HFFc6 (cell line): ENCODE measurements around the gene WIPF2. TPM values are rescaled to one million over a fixed set of nuclear protein-coding genes. Genes with fewer than 3 reads are reported as not detected.

ENCODE experiments used
- DNase-seq: peaks from one replicate; pipeline ENCODE4 v3.0.0-alpha.2; 2018
- H3K27ac Mint-ChIP-seq: 2 replicates; pipeline ENCODE4 v1.8.0; 2020; ENCODE audit warnings: mild to moderate bottlenecking, mixed read lengths
- H3K27me3 Mint-ChIP-seq: 2 replicates; pipeline ENCODE4 v1.8.0; 2021; ENCODE audit warnings: mild to moderate bottlenecking, moderate library complexity, mixed read lengths; ENCODE audit not compliant: insufficient read depth
- H3K36me3 Mint-ChIP-seq: 2 replicates; pipeline ENCODE4 v1.8.0; 2021; ENCODE audit warnings: low read depth, mixed read lengths
- H3K4me1 Mint-ChIP-seq: 2 replicates; pipeline ENCODE4 v1.8.0; 2020; ENCODE audit warnings: low read depth, mixed read lengths
- H3K4me3 Mint-ChIP-seq: 2 replicates; pipeline ENCODE4 v1.8.0; 2020; ENCODE audit warnings: mild to moderate bottlenecking, moderate library complexity, mixed read lengths
- H3K9me3 Mint-ChIP-seq: 2 replicates; pipeline ENCODE4 v1.8.0; 2020; ENCODE audit warnings: mild to moderate bottlenecking, mixed read lengths
- total RNA-seq, 6 experiments: library from RNA; stranded (reverse); fragmentation: NEBNext Ultra II Directional; extraction: Animal tissue kit (Norgen Biotek cat#: 25700); gene quantifications; 2 replicates in 1 of 6; 3 replicates in 5 of 6; pipeline ENCODE4 v1.2.3, GENCODE V29; 2021
- TF ChIP-seq, protein P1 (sequence below): fragments of 200-600 bp; sonication (generic); IDR thresholded peaks from 2 replicates; pipeline ENCODE4 v1.5.0; 2021; ENCODE audit warnings: antibody characterized with exemption, mild to moderate bottlenecking

WIPF2 gene
- total RNA-seq, 6 experiments from 2014 or later, result 24.8 to 33.5 (median 29.8) TPM

DNA sequence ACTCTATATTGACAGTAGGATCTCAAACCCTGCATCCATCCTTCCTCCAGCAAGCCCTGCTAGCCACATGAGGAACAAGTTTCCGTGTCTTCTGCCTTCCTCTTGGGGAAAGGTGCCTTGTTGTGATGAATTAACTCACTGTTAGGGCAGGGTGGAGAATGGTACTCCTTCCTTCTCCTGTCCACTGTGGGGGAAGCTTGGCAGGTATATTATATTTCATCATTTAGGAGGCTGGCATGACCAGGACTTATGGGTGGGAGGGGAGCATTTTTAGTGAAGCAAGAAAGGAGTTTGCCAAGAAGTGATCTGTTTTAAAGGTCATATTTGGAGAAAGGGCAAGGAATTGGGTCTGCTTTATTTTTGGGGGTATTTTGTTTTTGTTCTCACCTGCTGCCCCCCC is 59.3 kb downstream of the WIPF2 start:
- Mint-ChIP-seq H3K9me3 (no peaks in the 10 kb centered on the region), H3K36me3 (peaks cover 62% of the 10 kb centered on the region), H3K4me1 (peaks cover 18% of the 10 kb centered on the region), H3K27me3 (peaks cover 6% of the 10 kb centered on the region; the same call in 1 of the 2 replicates), H3K4me3 (no peak overlapping the region), H3K27ac (no peak overlapping the region)
- DNase-seq, result no peak
- TF ChIP-seq, protein P1, sequence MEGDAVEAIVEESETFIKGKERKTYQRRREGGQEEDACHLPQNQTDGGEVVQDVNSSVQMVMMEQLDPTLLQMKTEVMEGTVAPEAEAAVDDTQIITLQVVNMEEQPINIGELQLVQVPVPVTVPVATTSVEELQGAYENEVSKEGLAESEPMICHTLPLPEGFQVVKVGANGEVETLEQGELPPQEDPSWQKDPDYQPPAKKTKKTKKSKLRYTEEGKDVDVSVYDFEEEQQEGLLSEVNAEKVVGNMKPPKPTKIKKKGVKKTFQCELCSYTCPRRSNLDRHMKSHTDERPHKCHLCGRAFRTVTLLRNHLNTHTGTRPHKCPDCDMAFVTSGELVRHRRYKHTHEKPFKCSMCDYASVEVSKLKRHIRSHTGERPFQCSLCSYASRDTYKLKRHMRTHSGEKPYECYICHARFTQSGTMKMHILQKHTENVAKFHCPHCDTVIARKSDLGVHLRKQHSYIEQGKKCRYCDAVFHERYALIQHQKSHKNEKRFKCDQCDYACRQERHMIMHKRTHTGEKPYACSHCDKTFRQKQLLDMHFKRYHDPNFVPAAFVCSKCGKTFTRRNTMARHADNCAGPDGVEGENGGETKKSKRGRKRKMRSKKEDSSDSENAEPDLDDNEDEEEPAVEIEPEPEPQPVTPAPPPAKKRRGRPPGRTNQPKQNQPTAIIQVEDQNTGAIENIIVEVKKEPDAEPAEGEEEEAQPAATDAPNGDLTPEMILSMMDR, result no peak

DNA sequence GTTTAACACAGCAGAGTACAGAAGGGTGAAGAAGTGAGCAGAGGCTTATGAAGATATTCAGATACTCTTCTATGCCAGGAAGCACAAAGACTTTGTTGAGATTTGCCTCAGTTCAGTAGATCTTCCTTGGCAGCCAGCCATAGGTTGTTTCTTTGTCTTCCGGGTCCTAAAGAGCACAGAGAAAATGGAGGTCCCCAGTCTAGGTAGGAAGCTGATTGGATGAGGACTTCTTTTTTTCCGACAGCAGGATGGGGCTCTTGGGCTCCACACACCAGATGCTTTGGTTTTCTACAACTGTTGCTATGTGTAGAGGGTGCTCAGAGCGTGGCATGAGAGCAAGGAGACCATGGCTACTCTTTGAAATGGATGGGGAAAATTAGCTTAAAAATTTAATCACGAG is 60.3 kb downstream of the WIPF2 start:
- Mint-ChIP-seq H3K27me3 (peaks cover 6% of the 10 kb centered on the region; the same call in 1 of the 2 replicates), H3K36me3 (peaks cover 58% of the 10 kb centered on the region), H3K4me3 (no peak overlapping the region), H3K27ac (no peak overlapping the region), H3K9me3 (no peaks in the 10 kb centered on the region), H3K4me1 (peaks cover 28% of the 10 kb centered on the region)
- TF ChIP-seq, protein P1, result no peak
- DNase-seq, result no peak

- DNase-seq, result no peak
- Mint-ChIP-seq H3K27me3 (peaks cover 6% of the 10 kb centered on the region; the same call in 1 of the 2 replicates), H3K9me3 (no peaks in the 10 kb centered on the region), H3K27ac (no peak overlapping the region), H3K4me3 (no peak overlapping the region), H3K4me1 (peaks cover 39% of the 10 kb centered on the region), H3K36me3 (peaks cover 59% of the 10 kb centered on the region)
- TF ChIP-seq, protein P1, result no peak
Observed at GRCh38 chr17:40281663-40282062, 62.6 kb downstream of the WIPF2 start.

DNA sequence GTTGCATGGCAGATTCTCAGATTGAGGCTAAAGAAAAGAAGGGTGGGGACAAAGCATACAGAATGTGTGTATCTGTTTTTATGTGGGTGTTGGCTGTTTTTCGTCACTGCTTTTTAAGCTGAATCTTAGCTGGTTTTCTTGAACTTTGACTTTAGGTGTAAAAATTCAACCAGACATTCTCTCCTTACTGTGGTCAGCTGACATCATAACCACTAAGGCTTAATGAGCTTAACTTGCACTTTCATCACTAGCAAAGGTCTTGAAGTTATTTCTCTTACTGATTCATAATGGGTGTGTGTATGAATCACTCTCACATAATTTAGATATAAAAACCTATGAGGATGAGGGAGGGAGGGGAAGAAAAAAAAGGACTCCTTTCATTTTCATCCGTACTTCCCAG is 64.6 kb downstream of the WIPF2 start:
- DNase-seq, result peak; percentile 95
- TF ChIP-seq, protein P1, result no peak
- Mint-ChIP-seq H3K27ac (peak overlapping the region; percentile 93), H3K9me3 (peaks cover 7% of the 10 kb centered on the region), H3K4me3 (peak overlapping the region; percentile 86), H3K4me1 (peaks cover 53% of the 10 kb centered on the region), H3K27me3 (peaks cover 12% of the 10 kb centered on the region; the same call in 1 of the 2 replicates), H3K36me3 (peaks cover 51% of the 10 kb centered on the region)

DNA sequence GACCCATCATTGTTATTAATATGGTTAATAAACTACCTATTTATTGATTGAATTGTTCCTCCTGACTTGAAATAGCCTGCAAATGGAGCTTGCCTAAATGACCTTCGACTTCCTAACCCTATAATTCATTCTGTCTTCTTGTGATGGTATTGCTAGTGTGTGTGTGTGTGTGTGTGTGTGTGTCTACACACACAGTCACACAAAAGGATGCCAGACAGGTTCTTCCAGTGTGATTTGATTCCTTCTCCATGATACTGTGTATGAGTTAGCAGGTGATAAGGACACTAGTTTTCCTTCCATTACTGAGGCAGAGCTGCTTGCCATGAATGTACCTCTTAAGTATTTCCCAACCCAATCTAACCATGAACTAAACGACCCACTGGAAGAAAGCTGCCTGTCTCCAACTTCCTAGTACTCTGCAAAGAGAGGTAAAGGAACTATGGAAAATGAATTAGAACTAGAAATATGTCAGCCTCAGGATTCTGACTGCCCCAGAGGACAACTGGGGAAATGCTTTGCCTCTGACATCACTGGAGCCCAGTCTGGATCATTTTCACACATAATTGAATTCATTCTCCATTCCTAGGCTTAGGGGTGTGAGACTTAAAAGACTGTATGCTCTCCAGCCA is 65.1 kb downstream of the WIPF2 start:
- Mint-ChIP-seq H3K27ac (peak overlapping the region; percentile 93), H3K36me3 (peaks cover 49% of the 10 kb centered on the region), H3K4me3 (peak overlapping the region; percentile 86), H3K9me3 (peaks cover 7% of the 10 kb centered on the region), H3K27me3 (peaks cover 12% of the 10 kb centered on the region; the same call in 1 of the 2 replicates), H3K4me1 (peaks cover 56% of the 10 kb centered on the region)
- TF ChIP-seq, protein P1, result peak; percentile 64
- DNase-seq, result peak; percentile 73
